Calu3 (cell line): ENCODE results near the gene FBN3. TPM values are rescaled to one million over a fixed set of nuclear protein-coding genes. Genes with fewer than 3 reads are reported as not detected.

ENCODE experiments used
- BruUV-seq: library from RNA; stranded (reverse); fragments of 400-500 nt; replicated peaks from 2 replicates; lab custom pipeline; 2021; lab: Mats Ljungman, UMichigan
- CTCF ChIA-PET: fragments of 300-600 bp; sonication (Branson Sonifier 250); formaldehyde crosslinking; loops from one replicate; lab custom pipeline; 2022; ENCODE audit warnings: antibody characterized with exemption; lab: Charles Lee
- DNase-seq: peaks from one replicate; pipeline ENCODE4 v3.0.0; 2022
- H3K27ac Mint-ChIP-seq: one replicate; pipeline ENCODE4 v1.8.0; 2022; ENCODE audit warnings: mixed read lengths; ENCODE audit not compliant: unreplicated experiment
- H3K27me3 Mint-ChIP-seq: one replicate; pipeline ENCODE4 v1.8.0; 2022; ENCODE audit warnings: mixed read lengths; ENCODE audit not compliant: unreplicated experiment
- H3K36me3 Mint-ChIP-seq: one replicate; pipeline ENCODE4 v1.8.0; 2022; ENCODE audit warnings: mild to moderate bottlenecking, moderate library complexity, mixed read lengths; ENCODE audit not compliant: insufficient read depth, unreplicated experiment
- H3K4me1 Mint-ChIP-seq: one replicate; pipeline ENCODE4 v1.8.0; 2022; ENCODE audit warnings: mild to moderate bottlenecking, low read depth, mixed read lengths; ENCODE audit not compliant: unreplicated experiment
- H3K4me3 Mint-ChIP-seq: one replicate; pipeline ENCODE4 v1.8.0; 2022; ENCODE audit warnings: mild to moderate bottlenecking, low read depth, moderate library complexity, mixed read lengths; ENCODE audit not compliant: unreplicated experiment
- H3K9me3 Mint-ChIP-seq: one replicate; pipeline ENCODE4 v1.8.0; 2022; ENCODE audit warnings: low read depth, mixed read lengths; ENCODE audit not compliant: unreplicated experiment
- CTCF ChIP-seq: fragments of 200-600 bp; IDR thresholded peaks from one replicate; pipeline ENCODE4 v1.8.0; 2022; ENCODE audit warnings: antibody characterized with exemption; ENCODE audit not compliant: unreplicated experiment
- intact Hi-C: fragments of 100-400 bp; cut with micrococcal nuclease; formaldehyde crosslinking; loops from one replicate; pipeline ENCODE4 v1.10.0; 2022; ENCODE audit not compliant: unreplicated experiment
- total RNA-seq: library from RNA; stranded (reverse); gene quantifications from 2 replicates; pipeline ENCODE4 v1.2.3, GENCODE V29; 2022

Gene FBN3
- total RNA-seq, 1 experiment from 2014 or later = not detected

DNA sequence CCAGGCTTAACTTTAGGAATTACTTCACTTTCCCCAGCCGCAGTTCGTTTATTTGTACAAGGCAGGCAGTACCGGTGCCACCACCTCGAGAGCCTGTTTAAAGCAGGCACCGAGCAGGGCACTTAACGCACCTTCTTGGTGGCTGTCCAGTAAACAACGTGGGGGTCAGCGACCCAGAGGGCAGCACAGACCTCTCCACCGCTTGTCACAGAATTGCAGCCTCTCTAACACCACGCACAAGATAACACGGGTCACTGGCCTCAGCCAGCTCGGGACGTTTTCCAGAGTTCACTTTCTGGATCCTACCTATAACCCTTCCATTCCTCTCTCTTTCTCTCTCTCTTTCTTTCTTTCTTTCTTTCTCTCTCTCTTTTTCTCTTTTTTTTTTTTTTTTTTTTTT, 127.1 kb downstream of the FBN3 start:
- no peaks in the 10 kb centered on the region for H3K9me3 Mint-ChIP-seq
- H3K4me3 Mint-ChIP-seq = no peak overlapping the region
- no peaks in the 10 kb centered on the region for H3K4me1 Mint-ChIP-seq
- BruUV-seq = no TSS peak
- no peak for DNase-seq
- intact Hi-C loops = no loop called here
- no peaks in the 10 kb centered on the region for H3K36me3 Mint-ChIP-seq
- no peak for TF ChIP-seq CTCF
- no peaks in the 10 kb centered on the region for H3K27me3 Mint-ChIP-seq
- CTCF ChIA-PET = no interaction called here
- no peak overlapping the region for H3K27ac Mint-ChIP-seq

- TF ChIP-seq CTCF = no peak
These were observed 128.0 kb downstream of the FBN3 start for GRCh38 chr19:8021374-8021773.

GRCh38 chr19:8020681-8021080, 128.7 kb downstream of the FBN3 start:
- Mint-ChIP-seq H3K4me1 (no peaks in the 10 kb centered on the region), H3K9me3 (no peaks in the 10 kb centered on the region), H3K4me3 (no peak overlapping the region), H3K36me3 (no peaks in the 10 kb centered on the region), H3K27me3 (no peaks in the 10 kb centered on the region), H3K27ac (no peak overlapping the region)
- TF ChIP-seq CTCF = no peak
- DNase-seq = no peak
- CTCF ChIA-PET = no interaction called here
- intact Hi-C loops = no loop called here
- BruUV-seq = no TSS peak

More at GRCh38 chr19:8021374-8021773, 128.0 kb downstream of the FBN3 start:
- no TSS peak for BruUV-seq
- DNase-seq = no peak
- Mint-ChIP-seq H3K4me1 (no peaks in the 10 kb centered on the region), H3K36me3 (no peaks in the 10 kb centered on the region), H3K4me3 (no peak overlapping the region), H3K27me3 (no peaks in the 10 kb centered on the region), H3K27ac (no peak overlapping the region), H3K9me3 (no peaks in the 10 kb centered on the region)
- intact Hi-C loops = no loop called here
- CTCF ChIA-PET = no interaction called here

DNA sequence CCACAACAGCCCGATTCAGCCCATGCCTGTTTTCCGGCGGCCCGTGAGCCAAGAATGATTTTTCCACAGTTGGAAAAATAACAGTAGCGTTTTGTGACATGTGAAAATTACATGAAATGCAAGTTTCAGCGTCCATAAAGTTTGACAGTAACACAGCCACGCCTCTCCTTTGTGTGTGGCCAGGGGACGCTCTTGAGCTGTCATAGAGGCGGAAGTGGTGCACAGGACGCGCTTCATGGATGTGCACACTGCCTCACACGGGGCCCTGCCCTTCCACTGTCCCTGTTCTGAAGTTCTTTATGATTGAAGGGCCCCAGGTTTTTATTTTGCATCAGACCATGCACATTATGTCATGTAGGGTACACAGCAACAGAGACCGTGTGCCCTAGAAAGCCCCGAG, 131.6 kb downstream of the FBN3 start:
- BruUV-seq = no TSS peak

More for the DNA sequence above, 131.6 kb downstream of the FBN3 start:
- no peak for DNase-seq
- H3K27me3 Mint-ChIP-seq = no peaks in the 10 kb centered on the region
- CTCF ChIA-PET = interaction anchor here (0.7 kb wide), 1 partner anchor 105 kb away, joined by 5 read pairs; no protein-coding TSS in a partner anchor
- H3K4me1 Mint-ChIP-seq = no peaks in the 10 kb centered on the region
- no peak for TF ChIP-seq CTCF
- H3K27ac Mint-ChIP-seq = peak overlapping the region; percentile 27
- intact Hi-C loops = no loop called here
- no peaks in the 10 kb centered on the region for H3K36me3 Mint-ChIP-seq
- no peak overlapping the region for H3K4me3 Mint-ChIP-seq
- no peaks in the 10 kb centered on the region for H3K9me3 Mint-ChIP-seq

Other genes starting within 250 kb of the FBN3 start
- 27.0 and 28.0 TPM in 2 replicates for gene MAP2K7, start 245.7 kb downstream of the FBN3 start, total RNA-seq
- 0.94 and 1.6 TPM in 2 replicates for gene TGFBR3L, start 234.8 kb downstream of the FBN3 start, total RNA-seq
- 12.1 and 16.4 TPM in 2 replicates for gene SNAPC2, start 229.3 kb downstream of the FBN3 start, total RNA-seq
- 12.0 and 12.2 TPM in 2 replicates for gene CTXN1, start 223.5 kb downstream of the FBN3 start, total RNA-seq
- gene TIMM44, start 205.9 kb downstream of the FBN3 start, total RNA-seq = 55.0 and 57.8 TPM in 2 replicates
- 81.2 and 84.9 TPM in 2 replicates for gene ELAVL1, start 144.0 kb downstream of the FBN3 start, total RNA-seq
- gene CCL25, start 96.8 kb downstream of the FBN3 start, total RNA-seq = not detected in 2 replicates
- 10.1 and 13.4 TPM in 2 replicates for gene CERS4, start 59.8 kb upstream of the FBN3 start, total RNA-seq
- gene CD320, start 158.8 kb upstream of the FBN3 start, total RNA-seq = 54.0 and 54.9 TPM in 2 replicates
- 38.2 and 44.5 TPM in 2 replicates for gene NDUFA7, start 171.8 kb upstream of the FBN3 start, total RNA-seq
- gene RPS28, start 171.9 kb upstream of the FBN3 start, total RNA-seq = 565 and 595 TPM in 2 replicates
- gene KANK3, start 193.7 kb upstream of the FBN3 start, total RNA-seq = 0.17 TPM in 1 of 2 replicates, not detected in the other
- gene ANGPTL4, start 214.6 kb upstream of the FBN3 start, total RNA-seq = 0.97 and 1.6 TPM in 2 replicates
- gene RAB11B, start 240.8 kb upstream of the FBN3 start, total RNA-seq = 57.5 and 75.1 TPM in 2 replicates